HL-60 (cell line): ENCODE results near the gene ETAA1.

Source experiments
- CTCF ChIP-seq: IDR thresholded peaks from one replicate; pipeline ENCODE4 v1.5.1; 2011; ENCODE audit warnings: low read length, control low read depth, inconsistent platforms; ENCODE audit not compliant: insufficient read depth
- GABPA ChIP-seq: IDR thresholded peaks from 2 replicates; pipeline ENCODE4 v1.6.1; 2012; ENCODE audit warnings: low read depth
- POLR2AphosphoS5 ChIP-seq: IDR thresholded peaks from 2 replicates; pipeline ENCODE4 v1.6.1; 2012; ENCODE audit warnings: low read depth
- TF ChIP-seq, protein P1 (sequence below): IDR thresholded peaks from 2 replicates; pipeline ENCODE4 v1.6.1; 2012; ENCODE audit warnings: low read depth; ENCODE audit not compliant: insufficient replicate concordance

GRCh38 chr2:67384123-67384822 lies 12.9 kb upstream of the ETAA1 start:
- TF ChIP-seq CTCF: no peak
- TF ChIP-seq POLR2AphosphoS5: no peak
- TF ChIP-seq, protein P1, sequence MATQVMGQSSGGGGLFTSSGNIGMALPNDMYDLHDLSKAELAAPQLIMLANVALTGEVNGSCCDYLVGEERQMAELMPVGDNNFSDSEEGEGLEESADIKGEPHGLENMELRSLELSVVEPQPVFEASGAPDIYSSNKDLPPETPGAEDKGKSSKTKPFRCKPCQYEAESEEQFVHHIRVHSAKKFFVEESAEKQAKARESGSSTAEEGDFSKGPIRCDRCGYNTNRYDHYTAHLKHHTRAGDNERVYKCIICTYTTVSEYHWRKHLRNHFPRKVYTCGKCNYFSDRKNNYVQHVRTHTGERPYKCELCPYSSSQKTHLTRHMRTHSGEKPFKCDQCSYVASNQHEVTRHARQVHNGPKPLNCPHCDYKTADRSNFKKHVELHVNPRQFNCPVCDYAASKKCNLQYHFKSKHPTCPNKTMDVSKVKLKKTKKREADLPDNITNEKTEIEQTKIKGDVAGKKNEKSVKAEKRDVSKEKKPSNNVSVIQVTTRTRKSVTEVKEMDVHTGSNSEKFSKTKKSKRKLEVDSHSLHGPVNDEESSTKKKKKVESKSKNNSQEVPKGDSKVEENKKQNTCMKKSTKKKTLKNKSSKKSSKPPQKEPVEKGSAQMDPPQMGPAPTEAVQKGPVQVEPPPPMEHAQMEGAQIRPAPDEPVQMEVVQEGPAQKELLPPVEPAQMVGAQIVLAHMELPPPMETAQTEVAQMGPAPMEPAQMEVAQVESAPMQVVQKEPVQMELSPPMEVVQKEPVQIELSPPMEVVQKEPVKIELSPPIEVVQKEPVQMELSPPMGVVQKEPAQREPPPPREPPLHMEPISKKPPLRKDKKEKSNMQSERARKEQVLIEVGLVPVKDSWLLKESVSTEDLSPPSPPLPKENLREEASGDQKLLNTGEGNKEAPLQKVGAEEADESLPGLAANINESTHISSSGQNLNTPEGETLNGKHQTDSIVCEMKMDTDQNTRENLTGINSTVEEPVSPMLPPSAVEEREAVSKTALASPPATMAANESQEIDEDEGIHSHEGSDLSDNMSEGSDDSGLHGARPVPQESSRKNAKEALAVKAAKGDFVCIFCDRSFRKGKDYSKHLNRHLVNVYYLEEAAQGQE: no peak
- no peak for TF ChIP-seq GABPA
